ENCODE results near the gene DDX46.
"Not testable (repeated sequence)": the region's sequence is repeated elsewhere in the genome, so short reads cannot be mapped to it uniquely, and the experiment has no call there.

DDX46 gene

DNA sequence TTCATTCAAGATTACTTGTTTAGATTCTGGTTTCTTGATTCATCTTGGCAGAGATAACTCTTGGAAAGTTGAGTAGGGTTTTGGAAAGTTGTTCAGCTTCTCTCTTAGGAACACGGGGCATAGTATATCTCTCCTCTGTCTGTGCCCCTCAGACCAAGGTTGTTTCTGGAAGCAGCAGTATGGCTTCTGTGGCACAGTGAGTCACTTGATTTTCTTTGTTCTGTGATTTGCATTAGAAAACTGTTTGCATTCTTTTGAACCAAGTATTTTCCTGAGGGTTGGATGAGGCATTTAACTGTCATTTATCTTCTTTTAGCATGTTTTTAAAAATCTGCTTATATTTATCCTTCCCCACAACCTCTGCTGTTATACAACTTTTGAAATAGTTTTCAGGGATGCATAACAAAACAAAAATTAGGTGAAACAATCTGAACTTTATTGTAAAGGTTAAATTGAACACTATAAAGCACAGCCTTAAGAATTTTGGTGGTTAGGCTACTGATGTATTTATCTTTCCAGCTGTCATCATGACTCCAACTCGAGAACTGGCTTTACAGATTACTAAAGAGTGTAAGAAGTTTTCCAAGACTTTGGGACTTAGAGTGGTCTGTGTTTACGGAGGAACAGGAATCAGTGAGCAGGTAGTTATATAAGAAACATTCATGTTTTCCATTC lies 26.5 kb downstream of the DDX46 start:
- DNase-seq (ENCODE audit: low spot score), result no peak

DNA sequence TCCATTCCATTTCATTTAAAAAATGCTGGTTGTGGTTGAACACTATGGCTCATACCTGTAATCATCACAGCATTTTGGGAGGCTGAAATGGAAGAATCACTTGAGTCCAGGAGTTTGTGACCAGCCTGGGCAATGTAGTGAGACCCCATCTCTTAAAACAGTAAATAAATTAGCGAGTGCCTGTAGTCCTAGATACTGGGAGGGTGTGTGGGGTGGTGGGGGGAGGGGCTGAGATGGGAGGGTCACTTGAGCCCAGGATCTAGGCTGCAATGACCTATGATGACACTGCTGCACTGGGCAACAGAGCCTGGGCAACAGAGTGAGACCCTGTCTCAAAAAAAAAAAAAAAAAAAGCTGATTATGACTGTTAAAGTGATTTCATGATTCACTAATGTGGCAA lies 29.1 kb downstream of the DDX46 start:
- DNase-seq (ENCODE audit: low spot score), result no peak

DNA sequence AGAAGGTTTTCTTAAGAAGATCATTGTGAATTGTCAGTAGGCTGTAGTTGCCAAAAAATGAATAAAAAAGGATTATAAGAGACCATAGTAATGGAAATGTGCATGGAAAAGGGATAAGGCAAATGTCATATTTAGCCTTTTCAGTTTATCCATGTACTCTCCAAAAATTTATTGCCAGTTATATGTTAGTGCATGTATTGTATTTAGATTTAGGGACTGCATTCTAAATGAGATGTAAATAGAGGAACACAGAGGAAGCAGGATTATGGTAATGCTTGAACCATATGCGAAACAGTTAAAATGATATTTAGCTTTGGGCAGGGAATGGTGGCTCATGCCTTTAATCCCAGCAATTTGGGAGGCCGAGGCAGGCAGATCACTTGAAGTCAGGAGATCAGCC lies 33.0 kb downstream of the DDX46 start:
- no peak for DNase-seq (ENCODE audit: low spot score)

DNA sequence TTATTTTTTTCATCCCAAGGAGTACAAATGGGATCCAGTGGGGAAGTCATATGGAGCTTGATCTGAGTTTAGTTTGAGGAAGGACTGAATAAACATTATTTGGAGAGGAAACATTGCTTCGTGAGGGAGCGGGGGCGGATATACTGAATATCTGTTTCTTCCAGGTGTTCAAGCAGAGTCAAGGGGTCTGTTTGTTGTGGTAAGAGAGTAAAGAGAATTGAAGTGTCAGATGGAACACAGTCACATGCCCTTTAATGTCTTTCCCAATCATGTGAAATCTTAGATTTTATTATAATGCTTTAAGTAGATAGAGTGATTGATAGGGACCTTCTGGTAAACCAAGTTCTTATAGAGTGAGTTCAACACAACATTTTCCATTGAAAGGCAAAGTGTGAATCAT lies 33.7 kb downstream of the DDX46 start:
- DNase-seq (ENCODE audit: low spot score), result no peak

DNA sequence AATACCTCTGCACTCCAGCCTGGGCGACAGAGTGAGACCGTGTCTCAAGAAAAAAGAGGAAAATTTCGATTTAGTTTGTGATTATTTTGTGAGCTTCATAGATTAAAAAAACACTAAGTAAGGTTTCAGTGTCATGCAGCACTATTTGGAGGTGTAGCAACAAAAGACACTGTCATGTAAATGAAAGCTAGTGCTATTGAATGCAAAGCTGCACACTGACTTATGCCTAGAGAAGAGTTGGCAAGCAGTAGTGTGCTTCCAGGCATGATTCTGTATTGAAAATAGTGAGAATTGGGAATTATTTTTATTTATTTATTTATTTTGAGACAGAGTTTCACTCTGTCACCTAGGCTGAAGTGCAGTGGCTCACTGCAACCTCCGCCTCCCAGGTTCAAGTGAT lies 34.5 kb downstream of the DDX46 start:
- no peak for DNase-seq (ENCODE audit: low spot score)

DNA sequence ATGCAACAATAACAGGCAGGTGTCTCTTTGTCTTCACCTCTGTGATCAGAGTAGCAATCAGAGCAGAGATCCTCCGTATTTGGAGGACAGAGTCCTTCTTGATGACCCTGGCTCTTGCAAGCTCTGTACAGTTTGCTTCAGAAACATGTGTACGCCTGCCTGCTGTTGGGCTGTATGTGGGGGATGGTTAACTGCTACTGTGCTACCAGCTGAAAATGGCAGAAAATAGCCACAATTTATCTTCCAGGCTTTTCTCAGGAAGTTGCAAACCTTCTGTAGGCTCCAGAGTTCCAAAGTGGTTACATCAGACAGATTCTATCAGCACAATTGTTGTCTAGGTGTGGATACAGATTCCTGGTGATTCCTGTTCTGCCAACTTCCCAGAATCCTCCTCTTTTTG lies 35.5 kb downstream of the DDX46 start:
- no peak for DNase-seq (ENCODE audit: low spot score)

DNA sequence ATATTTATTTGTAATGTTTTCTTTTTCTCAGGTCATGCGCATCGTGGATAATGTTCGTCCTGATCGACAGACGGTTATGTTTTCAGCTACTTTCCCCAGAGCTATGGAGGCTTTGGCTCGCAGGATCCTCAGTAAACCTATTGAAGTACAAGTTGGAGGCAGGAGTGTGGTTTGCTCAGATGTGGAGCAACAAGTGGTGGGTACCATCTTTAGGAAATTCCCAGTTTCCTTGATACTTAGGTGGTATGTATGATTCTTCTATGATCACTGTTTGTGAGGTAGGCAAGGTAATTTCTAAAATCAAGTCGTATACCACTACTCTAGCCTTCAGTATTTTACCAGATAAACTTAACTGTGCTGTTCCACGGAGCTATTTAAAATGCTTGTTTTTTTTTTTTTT lies 36.2 kb downstream of the DDX46 start:
- DNase-seq (ENCODE audit: low spot score), result no peak

DNA sequence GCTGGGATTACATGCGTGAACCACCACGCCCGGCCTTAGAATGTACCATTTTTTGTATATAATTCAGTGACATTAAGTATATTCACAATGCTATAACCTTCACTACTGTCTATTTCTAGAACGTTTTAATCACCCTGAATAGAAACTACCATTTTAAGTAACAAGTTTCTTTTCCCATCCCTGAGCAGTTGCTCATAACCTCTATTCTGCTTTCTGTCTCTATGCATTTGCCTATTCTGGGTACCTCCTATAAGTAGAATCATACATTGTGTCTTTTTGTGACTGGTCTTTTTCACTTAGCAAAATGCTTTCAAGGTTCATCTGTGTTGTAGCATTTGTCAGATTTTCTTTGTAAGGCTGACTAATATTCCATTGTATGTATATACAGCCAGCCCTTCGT lies 39.9 kb downstream of the DDX46 start:
- DNase-seq (ENCODE audit: low spot score), result no peak

DNA sequence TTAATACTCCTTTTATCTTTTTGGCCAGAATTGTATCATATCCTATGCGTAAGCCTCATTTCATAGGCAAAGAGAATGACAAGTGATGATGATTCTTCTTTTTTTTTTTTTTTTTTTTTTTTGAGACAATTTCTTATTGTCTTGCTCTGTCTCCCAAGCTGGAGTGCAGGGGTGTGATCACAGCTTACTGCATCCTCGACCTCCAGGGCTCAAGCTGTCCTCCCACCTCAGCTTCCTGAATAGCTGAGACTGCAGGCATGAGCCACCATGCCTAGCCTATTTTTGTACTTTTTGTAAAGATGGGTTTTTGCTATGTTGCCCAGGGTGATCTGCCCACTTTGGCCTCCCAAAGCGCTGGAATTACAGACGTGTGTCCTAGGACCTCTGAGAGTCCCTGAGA lies 45.2 kb downstream of the DDX46 start:
- DNase-seq (ENCODE audit: low spot score), result no peak

DNA sequence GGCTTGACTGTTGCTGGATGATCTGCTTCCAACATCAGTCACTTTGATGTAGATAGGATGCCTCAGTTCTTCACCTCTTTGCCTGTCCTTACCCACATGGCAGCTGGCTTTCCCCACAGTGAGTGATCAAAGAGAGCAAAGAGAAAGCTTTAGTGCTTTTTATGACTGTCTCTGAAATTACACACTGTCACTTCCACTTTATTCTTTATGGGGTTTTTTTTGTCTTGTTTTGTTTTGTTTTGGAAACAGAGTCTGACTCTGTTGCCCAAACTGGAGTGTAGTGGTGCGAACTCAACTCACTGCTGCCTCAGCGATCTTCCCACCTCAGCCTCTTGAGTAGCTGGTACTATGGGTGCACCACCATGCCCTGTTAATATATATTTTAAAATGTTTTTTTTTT lies 54.8 kb downstream of the DDX46 start:
- no peak for DNase-seq (ENCODE audit: low spot score)

DNA sequence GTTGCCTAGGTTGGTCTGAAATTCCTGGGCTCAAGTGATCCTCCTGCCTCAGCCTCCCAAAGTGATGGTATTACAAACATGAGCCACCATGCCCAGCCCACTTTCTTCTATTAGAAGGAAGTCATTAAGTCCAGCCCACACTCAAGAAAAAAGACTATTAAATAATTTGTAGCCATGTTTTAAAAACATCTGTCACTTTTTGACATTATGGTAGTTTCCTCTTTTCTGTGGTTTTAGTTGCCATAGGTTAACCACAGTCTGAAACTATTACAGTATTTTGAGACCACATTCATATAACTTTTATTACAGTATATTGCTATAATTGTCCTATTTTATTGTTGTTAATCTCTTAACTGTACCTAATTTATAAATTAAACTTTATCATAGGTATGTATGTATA lies 55.2 kb downstream of the DDX46 start:
- no peak for DNase-seq (ENCODE audit: low spot score)

DNA sequence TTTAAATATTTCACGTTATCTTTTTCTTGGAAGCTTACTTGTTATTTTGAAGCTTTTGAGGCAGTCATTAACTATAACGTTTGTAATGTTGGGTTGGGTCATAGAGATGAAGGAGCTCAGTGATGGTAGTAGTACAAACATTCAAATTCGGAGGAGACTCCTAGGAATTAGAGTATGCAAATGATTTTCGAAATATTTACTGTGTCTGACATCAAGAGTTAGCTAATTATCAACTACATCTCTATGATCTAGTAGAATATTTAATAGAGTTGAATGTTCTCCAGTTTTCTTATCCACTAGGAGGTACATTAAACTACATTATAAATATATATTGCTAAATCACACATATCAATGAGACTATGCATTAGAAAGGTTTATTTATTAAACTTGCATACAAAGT lies 58.4 kb downstream of the DDX46 start:
- no peak for DNase-seq (ENCODE audit: low spot score)

DNA sequence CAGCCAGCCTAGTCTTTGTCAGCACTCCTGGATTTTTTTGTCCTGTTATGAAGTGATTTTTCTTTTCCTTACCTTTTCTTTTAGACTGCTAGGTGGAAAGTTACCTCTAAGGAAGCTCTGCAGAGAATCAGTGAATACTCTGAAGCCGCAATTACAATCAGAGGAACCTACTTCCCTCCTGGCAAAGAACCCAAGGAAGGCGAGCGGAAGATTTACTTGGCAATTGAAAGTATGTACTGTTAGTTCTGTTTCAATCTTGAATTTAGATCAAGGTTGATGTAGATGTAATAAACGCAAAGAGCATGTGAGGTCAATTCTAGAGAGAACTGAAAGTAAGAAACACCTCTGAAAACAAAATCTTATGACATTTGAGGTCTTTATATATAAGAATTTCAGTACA lies 60.2 kb downstream of the DDX46 start:
- DNase-seq (ENCODE audit: low spot score), result no peak

DNA sequence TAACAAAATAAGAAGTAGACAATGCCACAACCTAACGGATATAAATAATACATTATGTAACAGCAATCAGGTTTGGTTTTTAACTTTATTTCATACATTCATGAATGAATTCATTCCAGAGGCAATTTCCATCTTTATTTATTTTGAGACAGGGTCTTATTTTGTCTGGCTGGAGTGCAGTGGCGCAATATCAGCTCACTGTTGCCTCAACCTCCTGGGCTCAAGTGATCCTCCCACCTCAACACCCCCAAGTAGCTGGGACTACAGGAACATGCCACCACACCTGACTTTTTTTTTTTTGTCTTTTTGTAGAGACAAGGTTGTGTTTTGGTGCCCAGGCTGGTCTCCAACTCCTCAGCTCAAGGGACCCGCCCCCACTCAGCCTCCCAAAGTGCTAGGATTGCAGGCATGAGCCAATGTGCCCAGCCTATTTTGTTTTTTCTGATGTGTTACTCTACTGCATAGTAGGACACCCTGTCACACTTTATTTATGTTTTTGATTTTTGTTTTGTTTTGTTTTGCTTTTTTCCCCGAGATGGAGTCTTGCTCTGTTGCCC lies 60.9 kb downstream of the DDX46 start:
- DNase-seq (ENCODE audit: low spot score), result no peak

DNA sequence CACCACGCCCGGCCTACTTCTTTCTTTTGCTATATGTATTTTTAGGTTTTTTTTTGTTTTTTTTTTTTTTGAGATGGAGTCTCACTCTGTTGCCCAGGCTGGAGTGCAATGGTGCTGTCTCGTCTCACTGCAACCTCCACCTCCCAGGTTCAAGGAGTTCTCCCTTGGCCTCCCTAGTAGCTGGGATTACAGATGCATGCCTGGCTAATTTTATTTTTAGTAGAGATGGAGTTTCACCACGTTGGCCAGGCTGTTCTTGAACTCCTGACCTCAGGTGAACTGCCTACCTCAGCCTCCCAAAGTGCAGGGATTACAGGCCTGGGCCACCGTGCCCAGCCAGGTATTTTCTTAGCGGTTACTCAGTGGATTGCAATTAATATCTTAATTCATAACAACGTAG lies 63.3 kb downstream of the DDX46 start:
- DNase-seq (ENCODE audit: low spot score), result no peak

DNA sequence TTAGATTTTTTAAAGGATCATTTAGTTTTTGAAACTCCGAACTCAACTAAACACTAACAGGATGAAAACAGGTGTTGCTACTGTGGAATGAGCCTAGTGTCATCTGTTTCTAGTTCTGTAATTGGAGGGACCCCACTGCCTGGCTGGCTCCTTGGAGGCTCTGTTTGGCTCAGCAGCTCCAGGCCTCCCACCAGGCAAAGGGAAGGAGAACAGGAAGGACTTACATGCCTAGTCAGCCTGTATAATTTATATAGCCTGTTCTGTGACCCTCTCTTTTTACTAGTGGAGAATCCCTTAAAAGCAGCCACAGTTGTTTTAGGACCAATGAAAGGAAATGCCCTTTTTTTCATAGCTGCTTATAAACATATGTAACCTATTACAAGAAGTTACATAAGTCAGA lies 66.1 kb downstream of the DDX46 start:
- DNase-seq (ENCODE audit: low spot score), result no peak

DNA sequence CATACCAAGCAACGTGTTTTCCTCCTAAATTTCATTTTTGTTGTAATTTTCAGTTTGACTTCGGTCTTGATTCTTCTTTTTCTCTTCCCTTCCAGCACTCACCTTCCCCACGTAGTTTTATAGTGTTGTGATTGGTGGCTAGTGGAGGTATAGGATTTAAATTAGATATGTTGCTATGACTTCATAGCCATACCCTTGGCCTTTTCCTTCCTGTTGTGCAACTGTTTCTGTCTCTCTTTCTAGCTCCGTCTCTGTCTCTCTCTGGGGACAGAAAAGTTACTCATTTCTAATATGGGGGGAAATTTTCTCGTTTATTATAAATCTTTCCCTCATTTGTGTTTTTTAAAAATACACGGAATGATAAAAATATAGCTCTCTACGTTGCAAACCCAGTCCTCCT lies 66.6 kb downstream of the DDX46 start:
- no peak for DNase-seq (ENCODE audit: low spot score)

DNA sequence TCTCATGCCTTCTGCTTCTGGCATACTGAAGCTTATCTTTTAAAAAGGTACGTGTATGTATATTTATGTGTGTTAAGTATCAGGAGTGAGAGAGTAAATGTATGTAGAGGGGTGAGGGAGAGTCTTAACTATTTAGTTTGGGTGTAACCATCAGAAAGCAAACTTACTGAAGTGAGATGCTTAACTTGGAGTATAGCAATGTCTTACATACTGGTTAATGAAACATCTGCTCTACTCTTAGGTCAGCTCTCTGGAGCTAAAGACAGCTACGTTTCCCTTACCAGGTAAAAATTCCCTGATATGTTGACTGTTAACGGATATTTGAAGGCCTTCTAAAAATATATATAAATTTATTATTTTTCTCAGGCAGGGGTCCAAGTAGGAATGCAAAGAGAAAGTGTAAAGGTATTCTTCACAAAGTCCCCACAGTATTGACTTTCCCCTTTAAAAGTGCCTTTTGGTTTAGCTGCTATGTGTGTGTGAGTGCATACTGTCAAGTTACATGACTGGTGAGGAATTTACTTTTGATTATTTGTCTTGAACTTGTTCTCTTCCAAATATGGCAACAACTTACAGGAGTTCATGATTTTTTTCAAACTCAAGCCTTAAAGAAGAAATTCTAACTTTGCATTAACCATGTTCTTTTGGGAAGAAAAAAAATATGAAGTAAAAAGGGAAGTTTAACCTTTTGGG lies 74.9 kb downstream of the DDX46 start:
- no peak for DNase-seq (ENCODE audit: low spot score)

DNA sequence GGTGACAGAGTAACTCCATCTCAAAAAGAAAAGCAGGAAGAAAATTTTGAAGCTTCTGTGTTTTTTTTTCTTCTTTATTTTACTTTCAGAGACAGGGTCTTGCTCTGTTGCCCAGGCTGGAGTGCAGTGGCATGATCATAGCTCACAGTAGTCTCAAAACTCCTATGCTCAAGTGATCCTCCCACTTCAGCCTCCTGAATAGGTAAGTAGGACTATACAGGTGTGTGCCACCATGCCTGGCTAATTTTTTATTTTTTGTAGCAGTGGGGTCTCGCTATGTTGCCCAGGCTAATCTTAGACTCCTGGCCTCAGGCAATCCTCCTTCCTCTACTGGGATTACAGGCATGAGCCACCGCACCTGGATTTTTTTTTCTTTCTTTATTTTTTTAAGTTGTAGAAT lies 77.0 kb downstream of the DDX46 start:
- DNase-seq (ENCODE audit: low spot score), result no peak

DNA sequence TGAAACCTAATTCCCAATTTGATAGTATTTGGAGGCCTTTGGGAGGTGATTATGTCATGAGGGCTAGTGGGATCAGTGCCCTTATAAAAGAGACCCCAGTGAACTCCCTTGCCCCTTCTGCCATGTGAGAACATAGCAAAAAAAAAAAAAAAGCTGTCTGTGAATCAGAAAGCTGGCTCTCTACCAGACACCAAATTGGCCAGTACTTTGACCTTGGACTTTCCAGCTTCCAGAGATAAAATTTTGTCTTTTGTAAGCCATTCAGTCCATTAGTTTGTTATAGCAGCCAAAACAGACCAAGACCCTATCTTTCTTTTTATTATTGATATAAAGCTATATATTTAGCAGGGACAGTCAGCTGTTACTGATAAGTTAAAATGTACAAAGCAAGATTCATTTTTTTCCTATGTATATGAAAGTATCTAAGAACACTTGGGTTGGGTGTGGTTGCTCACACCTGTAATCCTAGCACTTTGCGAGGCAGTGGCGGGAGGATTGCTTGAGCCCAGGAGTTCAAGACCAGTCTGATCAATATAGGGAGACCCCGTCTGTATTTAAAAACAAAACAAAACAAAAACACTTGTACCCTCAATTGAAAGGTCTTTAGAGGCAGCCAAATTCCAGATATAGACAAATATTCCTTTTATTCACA lies 79.1 kb downstream of the DDX46 start:
- no peak for DNase-seq (ENCODE audit: low spot score)

DNA sequence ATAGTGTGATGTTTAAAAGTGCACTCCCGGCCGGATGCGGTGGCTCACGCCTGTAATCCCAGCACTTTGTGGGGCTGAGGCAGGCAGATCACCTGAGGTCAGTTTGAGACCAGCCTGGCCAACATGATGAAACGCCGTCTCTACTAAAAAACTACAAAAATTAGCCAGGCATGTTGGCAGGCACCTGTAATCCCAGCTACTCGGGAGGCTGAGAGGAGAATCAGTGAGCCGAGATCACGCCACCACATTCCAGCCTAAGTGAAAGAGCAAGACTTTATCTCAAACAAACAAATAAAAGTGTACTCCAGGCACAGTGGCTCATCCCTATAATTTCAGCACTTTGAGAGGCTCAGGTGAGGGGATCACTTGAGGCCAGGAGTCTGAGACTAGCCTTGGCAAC lies 79.8 kb downstream of the DDX46 start:
- DNase-seq (ENCODE audit: low spot score), result not testable (repeated sequence)

DNA sequence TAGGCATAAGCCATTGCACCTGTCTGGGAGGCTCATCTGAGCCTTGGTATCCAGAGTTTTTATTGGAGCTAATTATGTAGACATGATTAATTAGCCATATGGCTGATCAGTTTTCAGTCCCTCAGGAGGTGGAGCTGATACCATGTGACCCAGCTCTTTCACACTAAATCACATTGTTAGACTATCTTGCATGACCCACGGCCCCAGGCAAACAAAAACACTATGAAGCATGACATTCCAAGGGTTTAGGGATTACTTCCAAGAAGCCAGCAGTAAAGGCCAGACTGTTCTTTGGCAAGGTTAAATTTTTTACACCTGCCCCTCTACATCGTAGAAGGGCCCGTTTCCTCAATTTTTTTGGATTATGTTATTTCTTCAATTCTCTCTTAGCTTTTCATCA lies 82.2 kb downstream of the DDX46 start:
- no peak for DNase-seq (ENCODE audit: low spot score)

DNA sequence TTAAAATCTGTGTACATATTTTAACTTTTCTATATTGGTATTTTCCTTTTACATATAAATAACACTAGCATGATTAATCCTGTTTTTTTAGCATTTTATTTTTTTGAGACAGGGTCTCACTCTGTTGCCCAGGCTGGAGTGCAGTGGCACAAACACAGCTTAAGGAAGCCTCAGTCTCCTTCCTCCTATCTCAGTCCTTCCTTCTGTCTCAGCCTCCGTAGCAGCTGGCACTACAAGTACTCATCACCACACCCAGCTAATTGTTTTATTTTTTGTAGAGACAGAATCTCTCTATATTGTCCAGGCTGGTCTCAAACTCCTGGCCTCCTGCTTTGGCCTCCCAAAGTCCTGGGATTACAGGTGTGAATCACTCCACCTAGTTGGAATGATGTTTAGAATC lies 85.7 kb downstream of the DDX46 start:
- no peak for DNase-seq (ENCODE audit: low spot score)

Data from left forelimb (tissue), 1 donor.